GM21381 (cell line): ENCODE measurements around the gene MRPL57.
"Not testable (repeated sequence)": the region's sequence is repeated elsewhere in the genome, so short reads cannot be mapped to it uniquely, and the experiment has no call there.

Source experiments
- ATAC-seq: cut with Tn5 transposase; IDR thresholded peaks from one replicate; pipeline ENCODE4 v1.9.1; 2021; ENCODE audit warnings: mild to moderate bottlenecking, moderate library complexity; ENCODE audit not compliant: unreplicated experiment

MRPL57 gene

DNA sequence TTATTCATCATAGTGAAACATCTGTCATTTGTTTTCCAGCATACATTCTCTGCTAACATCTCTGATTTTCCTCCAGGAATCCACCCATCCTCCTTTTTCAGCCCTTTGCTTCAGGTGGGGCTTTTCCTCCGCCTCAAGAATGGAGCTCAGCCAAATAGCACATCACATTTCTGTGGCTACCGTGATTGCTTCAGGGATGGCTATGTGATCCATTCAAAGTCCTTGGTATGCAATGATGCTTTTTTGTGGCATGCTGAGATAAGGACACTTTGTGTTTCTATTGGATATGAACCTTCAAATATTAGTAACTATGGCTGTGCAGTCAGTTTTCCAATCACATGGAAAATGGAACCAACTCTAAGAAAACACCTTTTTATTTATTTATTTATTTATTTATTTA, 18.3 kb downstream of the MRPL57 start:
- not testable (repeated sequence) for ATAC-seq

DNA sequence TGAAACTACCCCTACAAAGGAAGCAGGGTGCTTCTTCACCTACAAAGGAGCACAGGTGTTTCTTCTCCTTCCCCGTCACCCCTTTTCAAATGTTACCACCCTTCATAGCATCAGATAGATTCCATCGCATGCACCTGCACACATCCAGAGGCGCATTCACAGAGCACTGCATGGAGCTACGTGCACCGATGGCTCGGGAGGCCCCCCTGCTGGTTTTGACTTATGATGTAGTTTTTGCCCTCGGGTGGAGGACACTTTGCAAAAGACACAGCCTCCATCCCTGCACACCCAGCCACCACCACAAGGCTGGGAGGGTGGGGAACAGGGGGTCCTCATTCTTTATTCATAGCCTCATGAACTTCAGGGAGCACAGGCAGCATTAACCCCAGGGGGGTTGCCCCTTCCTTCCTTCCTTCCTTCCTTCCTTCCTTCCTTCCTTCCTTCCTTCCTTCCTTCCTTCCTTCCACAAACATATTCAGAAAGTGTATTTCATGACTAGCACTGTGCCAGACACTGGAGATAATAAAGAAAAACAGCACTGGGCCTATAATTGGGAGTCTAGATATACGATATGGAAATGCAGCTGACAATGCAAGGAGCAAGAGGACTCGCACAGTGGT, 21.3 kb downstream of the MRPL57 start:
- ATAC-seq = not testable (repeated sequence)

DNA sequence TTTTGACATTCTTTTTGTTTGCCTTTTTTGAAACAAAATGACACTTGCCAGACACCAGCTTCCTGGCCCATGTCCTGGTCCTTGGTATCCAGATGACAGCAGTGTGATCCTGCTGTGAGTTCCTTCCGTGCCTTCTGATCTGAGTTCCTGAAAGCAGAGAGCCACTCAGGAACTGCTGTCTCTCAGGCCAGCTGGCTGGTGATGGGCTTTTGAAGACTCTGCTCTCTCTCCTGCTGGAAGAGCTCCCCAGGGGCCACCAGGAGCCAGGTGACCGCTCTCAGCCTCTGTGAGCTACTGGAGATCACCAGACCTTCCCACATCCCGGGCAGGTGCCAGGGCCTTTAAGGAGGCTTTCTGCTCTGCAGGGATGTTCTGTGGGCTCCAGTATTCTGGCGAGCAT, 21.9 kb downstream of the MRPL57 start:
- not testable (repeated sequence) for ATAC-seq

DNA sequence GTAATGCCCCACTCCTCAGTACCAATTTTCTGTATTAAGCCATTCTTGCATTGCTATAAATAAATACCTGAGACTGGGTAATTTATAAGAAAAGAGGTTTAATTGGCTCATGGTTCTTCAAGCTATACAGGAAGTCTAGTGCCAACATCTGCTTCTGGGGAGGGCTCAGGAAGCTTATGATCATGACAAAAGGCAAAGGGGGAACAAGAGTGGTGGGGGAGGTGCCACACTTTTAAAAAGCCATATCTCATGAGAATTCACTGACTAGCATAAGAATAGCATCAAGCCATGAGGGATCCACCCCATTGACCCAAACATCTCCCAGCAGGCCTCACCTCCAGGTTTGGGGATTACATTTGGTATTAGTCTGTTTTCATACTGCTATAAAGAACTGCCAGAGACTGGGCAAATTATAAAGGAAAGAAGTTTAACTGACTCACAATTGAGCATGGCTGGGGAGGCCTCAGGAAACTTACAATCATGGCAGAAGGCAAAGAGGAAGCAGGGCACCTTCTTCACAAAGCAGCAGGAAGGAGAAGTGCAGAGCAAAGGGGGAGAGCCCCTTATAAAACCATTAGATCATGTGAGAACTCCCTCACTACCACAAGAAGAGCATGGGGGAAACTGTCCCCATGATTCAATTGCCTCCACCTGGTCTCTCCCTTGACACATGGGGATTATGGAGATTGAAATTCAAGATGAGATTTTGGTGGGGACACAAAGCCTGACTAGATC, 25.2 kb downstream of the MRPL57 start:
- not testable (repeated sequence) for ATAC-seq

DNA sequence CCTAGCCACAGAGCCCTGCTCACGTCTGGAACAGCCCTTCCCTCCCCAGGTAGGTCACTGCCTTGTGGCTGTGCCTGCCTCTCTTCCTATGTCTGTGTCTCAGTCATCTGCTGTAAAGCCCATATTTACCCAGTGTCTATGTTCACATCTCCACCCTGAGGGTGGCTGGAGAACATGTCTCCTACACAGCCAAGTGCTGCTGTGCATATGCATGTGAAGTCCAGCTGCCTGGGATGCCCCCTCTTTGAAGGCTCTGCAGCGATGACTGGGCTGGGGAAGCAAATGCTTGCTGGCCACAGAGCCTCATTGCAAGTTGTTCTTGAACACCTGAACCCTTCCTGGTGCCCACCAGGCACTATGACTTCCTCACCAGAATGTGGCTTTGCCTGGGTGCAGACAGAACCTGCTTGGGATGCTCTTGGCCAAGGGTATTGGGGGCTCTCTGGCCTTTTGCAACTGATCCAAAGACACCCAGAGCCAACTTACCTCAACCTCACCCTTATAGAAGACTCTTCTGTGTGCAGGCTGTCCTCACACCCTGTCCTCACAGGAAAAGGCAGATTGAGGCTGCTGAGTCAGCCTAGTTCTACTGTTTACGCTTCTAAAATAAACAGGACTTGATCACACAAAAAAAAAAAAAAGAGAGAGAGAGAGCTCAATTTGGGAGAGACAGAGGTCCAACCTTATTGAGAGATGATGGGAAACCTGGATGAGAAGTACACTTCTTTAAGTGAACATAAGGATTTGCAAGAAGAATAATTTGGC, 26.5 kb downstream of the MRPL57 start:
- ATAC-seq = no peak

DNA sequence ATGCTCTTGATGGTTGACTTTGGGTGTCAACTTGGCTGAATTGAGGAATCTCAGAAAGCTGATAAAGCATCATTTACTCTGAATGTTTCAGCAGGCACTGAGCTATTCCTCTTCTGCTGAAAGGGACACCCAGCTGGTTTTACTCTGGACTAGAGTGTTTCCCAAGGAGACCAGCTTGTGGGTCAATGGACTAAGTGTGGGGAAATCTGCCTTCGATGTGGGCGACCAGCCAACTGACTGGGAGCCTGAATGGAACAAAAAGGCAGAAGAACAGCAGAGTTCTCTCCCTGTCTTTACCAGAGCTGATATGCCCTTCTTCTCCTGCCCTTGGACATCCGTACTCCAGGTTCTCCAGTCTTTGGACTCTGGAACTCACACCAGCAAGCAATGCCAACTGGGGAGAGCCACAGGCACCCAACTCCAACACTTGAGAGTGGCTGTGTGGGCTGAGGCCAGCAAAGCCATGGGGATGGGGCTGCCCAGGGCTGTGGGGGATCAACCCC, 32.2 kb downstream of the MRPL57 start:
- no peak for ATAC-seq

DNA sequence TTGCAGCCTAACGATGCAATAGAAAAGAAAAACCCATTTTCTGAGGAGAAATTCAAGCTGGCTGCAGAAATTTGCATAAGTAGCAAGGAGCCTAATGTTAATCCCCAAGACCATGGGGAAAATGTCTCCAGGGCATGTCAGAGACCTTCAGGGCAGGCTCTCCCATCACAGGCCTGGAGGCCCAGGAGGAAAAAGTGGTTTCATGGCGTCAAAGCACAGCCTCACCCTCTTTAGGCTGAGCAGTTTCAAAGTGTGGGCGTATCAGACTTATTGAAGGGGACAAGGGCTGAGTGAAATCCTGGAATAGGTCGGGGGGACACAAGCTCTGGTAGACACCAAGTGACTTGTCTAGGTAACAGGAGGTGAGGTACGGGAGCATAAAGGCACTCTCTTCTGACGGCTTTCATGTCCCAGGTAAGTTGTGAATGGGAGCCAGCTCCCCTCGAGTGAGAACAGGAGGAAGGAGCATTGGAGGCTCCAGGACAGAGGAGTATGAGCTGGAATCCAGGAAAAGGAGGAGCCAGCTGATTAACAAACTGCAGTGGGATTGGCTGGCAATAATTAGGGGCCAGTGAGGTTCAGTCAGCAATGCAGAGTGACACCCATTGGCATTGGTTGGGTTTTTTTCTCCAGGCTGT, 35.8 kb downstream of the MRPL57 start:
- no peak for ATAC-seq

DNA sequence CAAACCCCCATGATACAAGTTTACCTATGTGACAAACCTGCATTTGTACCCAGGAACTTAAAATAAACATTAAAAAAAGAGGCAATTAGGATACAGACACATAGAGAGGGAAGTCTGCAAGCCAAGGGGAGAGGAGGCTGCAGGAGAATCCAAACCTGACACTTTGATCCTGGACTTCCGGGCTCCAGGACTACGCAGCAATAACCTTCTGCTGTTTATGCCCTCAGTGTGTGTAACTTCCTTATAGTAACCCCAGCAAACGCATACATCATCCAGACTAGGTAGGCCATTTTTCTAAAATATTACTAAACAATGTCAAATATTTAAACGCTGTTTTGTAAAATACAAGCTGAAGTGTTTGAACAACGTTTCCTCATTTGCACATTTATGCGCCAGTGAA, 39.0 kb downstream of the MRPL57 start:
- ATAC-seq = not testable (repeated sequence)

DNA sequence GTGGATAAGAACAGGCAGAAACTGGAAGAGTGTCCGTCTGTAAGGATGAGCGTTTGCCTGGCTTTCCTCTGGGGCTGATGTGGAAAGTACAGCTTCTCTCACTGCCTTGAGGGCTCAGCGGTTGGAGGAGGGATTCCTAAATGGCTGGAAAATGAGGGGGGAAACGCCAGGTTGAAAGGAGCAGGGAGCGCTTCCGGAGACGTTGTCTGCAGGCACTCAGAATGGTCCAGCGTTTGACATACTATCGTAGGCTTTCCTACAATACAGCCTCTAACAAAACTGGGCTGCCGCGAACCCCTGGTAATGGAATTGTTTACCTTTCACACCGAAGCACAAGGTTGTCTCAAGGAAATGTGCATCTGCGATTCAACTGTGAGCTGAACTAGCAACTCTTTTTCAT, 39.9 kb downstream of the MRPL57 start:
- ATAC-seq = no peak

DNA sequence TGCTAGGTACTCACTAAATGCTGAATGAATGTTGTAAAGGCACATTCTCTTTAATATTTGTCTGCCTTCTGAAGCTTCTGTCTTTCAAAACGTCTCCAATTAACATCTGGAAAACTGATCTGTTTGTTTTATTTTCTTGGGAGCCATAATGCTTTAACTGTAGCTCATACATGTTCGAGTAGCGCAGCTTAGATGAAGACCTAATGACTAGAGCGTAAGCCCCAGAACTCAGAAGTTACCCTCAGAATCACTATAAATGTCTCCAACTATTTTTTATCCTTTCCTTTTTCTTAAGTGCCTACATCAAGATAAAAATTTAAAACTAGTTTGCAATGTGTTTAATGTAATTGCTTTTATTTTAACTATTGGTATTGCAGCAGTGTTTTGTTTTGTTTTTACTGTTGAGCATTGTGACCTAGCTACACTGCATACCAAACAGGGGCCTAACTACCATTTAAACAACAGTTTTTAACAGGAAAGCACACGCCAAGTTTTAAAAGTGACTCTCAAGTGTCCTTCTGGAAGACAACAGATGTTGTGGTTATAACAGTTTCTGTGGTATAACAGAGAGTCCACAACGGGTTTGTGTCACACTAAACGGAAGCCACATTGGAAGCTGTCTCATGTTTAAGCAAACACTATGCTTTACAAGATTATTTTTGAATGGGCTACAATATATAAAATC, 42.0 kb downstream of the MRPL57 start:
- peak; percentile 97 for ATAC-seq

DNA sequence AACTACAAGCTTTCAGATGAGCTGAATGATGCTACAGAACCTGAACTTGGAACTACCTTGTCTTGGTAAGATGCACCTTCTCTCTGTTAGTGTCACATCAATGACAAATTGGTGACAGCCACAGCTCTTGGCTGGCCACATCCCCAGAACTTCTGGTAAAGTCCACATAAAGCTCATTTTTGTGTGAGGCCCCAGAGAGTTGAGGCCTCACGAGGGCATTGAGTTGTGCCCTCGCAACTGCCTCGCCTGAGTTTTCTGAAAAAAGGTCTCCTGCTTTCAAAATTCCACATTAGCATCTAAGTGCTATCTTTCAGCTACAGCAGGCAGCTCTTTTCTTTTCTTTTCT, 42.6 kb downstream of the MRPL57 start:
- ATAC-seq = no peak

DNA sequence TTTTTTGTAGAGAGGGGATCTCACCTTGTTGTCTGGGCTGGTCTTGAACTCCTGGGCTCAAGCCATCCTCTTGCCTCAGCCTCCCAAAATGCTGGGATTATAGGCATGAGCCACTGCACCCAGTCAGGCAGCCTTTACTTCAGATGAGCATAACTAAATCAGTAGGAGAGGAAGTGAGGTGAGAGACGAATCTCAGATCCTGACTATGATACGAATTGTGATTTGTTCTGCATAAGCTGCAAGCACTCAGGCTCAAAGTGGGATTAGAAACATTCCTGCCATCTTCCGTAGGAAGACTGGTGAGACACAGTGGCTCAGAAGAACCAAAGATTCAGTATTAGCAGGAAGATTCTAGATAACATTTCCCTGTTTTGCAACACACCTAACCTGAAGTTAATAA, 43.3 kb downstream of the MRPL57 start:
- not testable (repeated sequence) for ATAC-seq

DNA sequence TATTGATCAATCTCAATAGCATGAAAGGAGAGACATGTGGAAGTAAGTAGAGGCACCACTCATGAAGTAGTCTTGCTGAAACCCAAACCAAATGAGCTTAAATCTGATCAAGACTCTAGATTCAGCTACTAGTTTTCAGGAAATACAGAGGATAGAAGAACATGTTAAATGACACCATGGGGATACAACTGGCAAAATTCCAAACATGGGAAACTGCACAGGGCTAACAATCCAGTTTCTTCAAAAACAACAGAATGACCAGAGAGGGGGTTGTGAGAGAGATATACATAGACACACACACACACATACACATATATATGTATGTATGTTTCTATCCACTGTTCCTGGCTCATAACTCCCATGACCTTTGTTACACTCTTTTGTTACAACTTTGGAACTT, 44.8 kb downstream of the MRPL57 start:
- no peak for ATAC-seq

DNA sequence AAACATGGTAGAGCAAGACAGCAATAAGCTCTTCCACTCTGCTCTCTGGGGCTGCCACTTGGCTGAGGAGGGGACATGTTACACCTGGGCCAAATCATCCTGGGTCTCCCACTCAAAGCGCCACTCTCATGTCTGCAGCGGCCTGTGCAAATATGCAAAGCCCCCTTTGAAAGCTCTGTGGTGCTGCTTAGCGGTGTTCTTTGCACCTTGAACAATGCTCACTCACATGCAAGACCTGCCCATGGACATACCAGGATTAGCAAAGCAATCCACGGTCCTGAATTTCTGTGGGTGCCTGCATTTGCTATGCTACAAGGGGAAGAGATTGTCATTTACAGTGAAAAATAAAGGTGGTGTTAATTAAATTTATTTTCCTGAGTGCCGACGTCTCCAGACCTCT, 48.6 kb downstream of the MRPL57 start:
- ATAC-seq = no peak

DNA sequence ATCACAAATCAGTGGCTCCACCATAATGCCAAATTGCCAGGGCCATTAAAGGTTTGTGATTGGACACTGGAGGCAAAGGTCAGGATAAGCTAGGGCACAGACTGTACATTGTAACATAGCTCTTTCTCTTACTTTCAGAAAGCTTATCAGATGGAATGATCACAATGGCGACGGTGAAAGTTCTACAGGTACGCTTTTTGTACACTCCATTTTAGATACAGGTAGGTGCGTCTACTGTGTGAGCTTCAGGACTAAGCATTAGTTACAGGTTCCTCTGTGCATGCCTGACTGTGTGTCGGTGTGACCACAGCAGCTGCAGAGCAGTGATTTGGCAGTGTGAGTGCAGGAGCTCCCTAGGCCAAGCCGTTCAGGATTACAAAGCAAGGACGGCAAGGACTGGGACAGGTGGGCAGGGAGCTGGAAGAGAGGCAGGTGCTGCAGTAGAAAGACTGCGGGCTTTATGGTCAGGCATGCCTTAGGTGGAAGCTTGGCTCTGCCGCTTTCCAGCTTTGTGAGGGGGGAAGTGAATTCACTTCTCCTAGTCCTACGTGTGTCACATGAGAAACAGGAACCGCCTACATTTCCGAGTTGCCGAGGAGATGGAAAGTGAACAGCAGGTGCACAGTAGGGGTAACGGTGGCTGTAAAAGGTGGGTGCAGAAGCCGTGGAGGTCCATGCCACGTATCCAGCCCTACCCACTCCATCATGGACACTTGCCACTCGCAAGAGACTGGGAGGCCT, 49.6 kb downstream of the MRPL57 start:
- ATAC-seq = no peak

DNA sequence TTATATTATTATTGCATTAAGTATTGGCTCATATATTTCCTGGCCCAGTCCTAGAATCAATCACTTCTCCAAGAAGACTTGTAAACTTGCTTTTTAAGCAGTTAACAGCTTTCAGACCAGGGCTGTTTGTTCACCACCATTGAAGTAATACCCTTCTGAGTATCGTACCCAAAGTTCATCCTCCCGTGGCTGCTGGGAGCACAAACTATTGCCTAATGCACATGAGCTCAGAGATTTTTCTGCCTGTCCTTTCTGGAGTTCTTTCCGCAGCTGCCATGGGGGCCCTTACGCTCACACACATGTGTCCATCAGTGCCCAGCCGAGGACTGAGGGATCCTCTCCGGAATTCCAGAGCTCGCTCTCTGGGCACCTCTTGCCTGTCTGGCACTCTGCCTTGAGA, 51.5 kb downstream of the MRPL57 start:
- no peak for ATAC-seq
